ENCODE results near the gene ARIH1. TPM values are rescaled to one million over a fixed set of nuclear protein-coding genes. Genes with fewer than 3 reads are reported as not detected.

ARIH1 gene
- total RNA-seq, 2 experiments from 2014 or later, result 170 to 175 TPM

DNA sequence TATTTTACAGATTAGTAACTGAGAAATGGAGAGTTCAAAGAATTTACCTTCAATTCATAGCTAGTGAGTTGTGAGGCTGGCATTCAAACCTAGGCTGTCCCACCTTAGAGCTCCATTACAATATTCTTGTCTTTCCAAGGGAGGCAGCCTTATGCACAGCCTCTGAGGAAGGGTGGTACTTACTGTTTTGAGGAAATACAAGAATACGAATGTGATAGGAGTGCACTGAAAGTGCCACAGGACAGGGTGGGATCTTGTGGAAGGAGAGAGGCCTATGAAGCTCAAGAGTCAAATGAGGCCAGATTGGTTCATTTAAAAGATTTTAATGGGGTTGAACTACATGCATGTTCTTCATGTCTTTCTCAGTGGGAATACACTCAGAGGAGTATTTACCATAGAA, 86.3 kb downstream of the ARIH1 start:
- ATAC-seq (no peak), DNase-seq (no peak)
- POLR2A ChIA-PET, result no interaction called here
- Mint-ChIP-seq H3K27ac (no peak overlapping the region), H3K4me3 (no peak overlapping the region), H3K4me1 (ENCODE audit: low read depth) (peaks cover 7% of the 10 kb centered on the region), H3K27me3 (no peaks in the 10 kb centered on the region), H3K36me3 (ENCODE audit: low read depth) (peaks cover 28% of the 10 kb centered on the region), H3K9me3 (no peaks in the 10 kb centered on the region)
- intact Hi-C loops (cut with micrococcal nuclease), result no loop called here
- CTCF ChIA-PET, result interaction anchor here (1.2 kb wide), 1 partner anchor 91 kb away, joined by 3 read pairs; no protein-coding TSS in a partner anchor
- TF ChIP-seq, protein P1, sequence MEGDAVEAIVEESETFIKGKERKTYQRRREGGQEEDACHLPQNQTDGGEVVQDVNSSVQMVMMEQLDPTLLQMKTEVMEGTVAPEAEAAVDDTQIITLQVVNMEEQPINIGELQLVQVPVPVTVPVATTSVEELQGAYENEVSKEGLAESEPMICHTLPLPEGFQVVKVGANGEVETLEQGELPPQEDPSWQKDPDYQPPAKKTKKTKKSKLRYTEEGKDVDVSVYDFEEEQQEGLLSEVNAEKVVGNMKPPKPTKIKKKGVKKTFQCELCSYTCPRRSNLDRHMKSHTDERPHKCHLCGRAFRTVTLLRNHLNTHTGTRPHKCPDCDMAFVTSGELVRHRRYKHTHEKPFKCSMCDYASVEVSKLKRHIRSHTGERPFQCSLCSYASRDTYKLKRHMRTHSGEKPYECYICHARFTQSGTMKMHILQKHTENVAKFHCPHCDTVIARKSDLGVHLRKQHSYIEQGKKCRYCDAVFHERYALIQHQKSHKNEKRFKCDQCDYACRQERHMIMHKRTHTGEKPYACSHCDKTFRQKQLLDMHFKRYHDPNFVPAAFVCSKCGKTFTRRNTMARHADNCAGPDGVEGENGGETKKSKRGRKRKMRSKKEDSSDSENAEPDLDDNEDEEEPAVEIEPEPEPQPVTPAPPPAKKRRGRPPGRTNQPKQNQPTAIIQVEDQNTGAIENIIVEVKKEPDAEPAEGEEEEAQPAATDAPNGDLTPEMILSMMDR (IDR thresholded peaks at IDR 0.05), result no peak

DNA sequence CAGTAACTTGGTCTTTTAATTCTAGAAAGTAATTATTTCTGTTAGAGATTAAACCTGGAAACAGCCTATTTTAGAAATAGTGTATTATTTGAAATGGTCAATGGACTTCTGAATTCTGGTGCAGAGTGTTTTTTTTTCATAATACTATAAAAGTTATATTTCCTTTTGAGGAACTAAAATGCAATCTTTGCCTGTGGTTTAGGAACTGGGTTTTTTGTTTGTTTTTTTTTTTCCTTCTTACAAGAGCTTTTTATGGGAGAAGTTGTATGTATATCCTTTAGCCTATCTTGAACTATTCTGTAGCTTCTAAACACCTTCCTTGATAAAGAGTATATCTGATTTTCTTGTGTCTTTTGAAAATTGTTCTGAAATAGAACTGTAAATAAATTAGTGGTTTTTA, 88.3 kb downstream of the ARIH1 start:
- H3K27me3 Mint-ChIP-seq, result no peaks in the 10 kb centered on the region
- peak overlapping the region; percentile 16 for H3K27ac Mint-ChIP-seq
- CTCF ChIA-PET, result no interaction called here
- no peak for ATAC-seq
- DNase-seq, result no peak
- peaks cover 24% of the 10 kb centered on the region for H3K36me3 Mint-ChIP-seq (ENCODE audit: low read depth)
- H3K4me3 Mint-ChIP-seq, result no peak overlapping the region
- TF ChIP-seq, protein P1 (IDR thresholded peaks at IDR 0.05), result no peak
- peaks cover 7% of the 10 kb centered on the region for H3K4me1 Mint-ChIP-seq (ENCODE audit: low read depth)
- intact Hi-C loops (cut with micrococcal nuclease), result no loop called here
- POLR2A ChIA-PET, result no interaction called here
- H3K9me3 Mint-ChIP-seq, result no peaks in the 10 kb centered on the region

DNA sequence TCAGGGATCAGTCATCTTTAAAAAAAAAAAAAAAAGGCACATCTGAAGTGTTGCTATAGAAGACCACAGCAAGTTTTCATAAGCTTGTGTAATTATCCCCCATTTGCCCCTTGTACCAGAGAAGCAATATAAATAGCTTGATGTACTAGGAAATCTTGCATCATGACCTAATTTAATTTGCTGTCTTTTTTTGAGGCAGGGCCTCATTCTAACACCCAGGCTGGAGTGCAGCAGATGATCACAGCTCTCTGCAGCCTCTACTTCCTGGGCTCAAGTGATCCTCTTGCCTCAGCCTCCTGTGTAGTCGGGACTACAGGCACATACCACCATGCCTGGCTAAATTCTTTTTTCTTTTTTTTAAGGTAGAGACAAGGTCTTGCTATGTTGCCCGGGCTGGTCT, 88.7 kb downstream of the ARIH1 start:
- peaks cover 4% of the 10 kb centered on the region for H3K4me1 Mint-ChIP-seq (ENCODE audit: low read depth)
- intact Hi-C loops (cut with micrococcal nuclease), result no loop called here
- DNase-seq, result no peak
- no peak overlapping the region for H3K4me3 Mint-ChIP-seq
- H3K27me3 Mint-ChIP-seq, result no peaks in the 10 kb centered on the region
- H3K27ac Mint-ChIP-seq, result peak overlapping the region; percentile 15
- H3K9me3 Mint-ChIP-seq, result no peaks in the 10 kb centered on the region
- H3K36me3 Mint-ChIP-seq (ENCODE audit: low read depth), result peaks cover 23% of the 10 kb centered on the region
- ChIA-PET CTCF (no interaction called here), POLR2A (no interaction called here)
- TF ChIP-seq, protein P1 (IDR thresholded peaks at IDR 0.05), result no peak
- ATAC-seq, result no peak

DNA sequence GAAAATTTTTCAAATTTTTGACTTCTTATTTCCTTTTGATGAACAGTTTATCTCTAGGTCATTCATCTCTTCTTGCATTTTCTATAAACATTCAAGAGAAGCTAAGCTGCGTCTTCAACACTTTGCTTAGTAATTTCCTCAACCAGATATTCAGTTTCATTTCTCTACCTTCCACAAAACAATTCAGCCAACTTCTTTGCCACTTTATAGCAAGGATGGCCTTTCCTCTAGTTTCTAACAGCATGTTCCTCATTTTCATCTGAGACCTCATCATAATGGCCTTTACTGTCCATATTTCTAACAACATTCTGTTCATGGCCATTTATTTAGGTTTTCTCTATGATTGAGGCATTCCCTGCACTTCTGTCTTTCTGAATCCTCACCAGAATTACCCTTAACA, 90.0 kb downstream of the ARIH1 start:
- intact Hi-C loops (cut with micrococcal nuclease), result no loop called here
- Mint-ChIP-seq H3K4me1 (ENCODE audit: low read depth) (peaks cover 2% of the 10 kb centered on the region), H3K27ac (no peak overlapping the region), H3K36me3 (ENCODE audit: low read depth) (peaks cover 19% of the 10 kb centered on the region), H3K9me3 (no peaks in the 10 kb centered on the region), H3K27me3 (no peaks in the 10 kb centered on the region), H3K4me3 (no peak overlapping the region)
- ATAC-seq (no peak), DNase-seq (no peak)
- CTCF ChIA-PET, result no interaction called here
- POLR2A ChIA-PET, result no interaction called here
- TF ChIP-seq, protein P1 (IDR thresholded peaks at IDR 0.05), result no peak

DNA sequence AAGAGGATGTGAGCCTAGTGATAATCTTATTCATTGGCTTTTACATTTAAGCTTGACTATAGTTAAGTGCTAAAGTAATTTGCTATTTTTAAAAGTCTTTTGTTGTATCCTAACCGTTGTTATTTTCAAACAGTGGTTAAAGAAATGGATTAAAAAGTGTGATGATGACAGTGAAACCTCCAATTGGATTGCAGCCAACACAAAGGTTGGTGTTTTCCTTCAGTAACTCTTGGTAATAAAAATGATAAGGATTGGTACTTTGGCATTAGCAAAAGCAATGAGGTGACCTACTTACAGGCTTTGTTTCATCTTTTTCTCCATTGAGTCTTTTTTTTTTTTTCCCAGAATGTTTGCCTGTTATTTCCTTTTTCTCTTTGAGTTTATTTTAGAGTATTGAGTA, 92.8 kb downstream of the ARIH1 start:
- H3K4me1 Mint-ChIP-seq (ENCODE audit: low read depth), result no peaks in the 10 kb centered on the region
- CTCF ChIA-PET, result interaction anchor here (0.9 to 1.3 kb wide), 3 partner anchors 31 to 105 kb away, joined by 3 to 4 read pairs (median 3); no protein-coding TSS in a partner anchor
- H3K36me3 Mint-ChIP-seq (ENCODE audit: low read depth), result peaks cover 22% of the 10 kb centered on the region
- POLR2A ChIA-PET, result interaction anchor here (0.6 kb wide), 1 partner anchor 135 kb away, joined by 3 read pairs; no protein-coding TSS in a partner anchor
- intact Hi-C loops (cut with micrococcal nuclease), result no loop called here
- H3K9me3 Mint-ChIP-seq, result no peaks in the 10 kb centered on the region
- TF ChIP-seq, protein P1 (IDR thresholded peaks at IDR 0.05), result no peak
- DNase-seq (no peak), ATAC-seq (no peak)
- H3K4me3 Mint-ChIP-seq, result no peak overlapping the region
- H3K27ac Mint-ChIP-seq, result no peak overlapping the region
- H3K27me3 Mint-ChIP-seq, result no peaks in the 10 kb centered on the region
